SK-N-SH treated with all-trans-retinoic acid at 6 μM for 48 hours (cell line): ENCODE measurements around the gene LIN7A.
"Not testable (repeated sequence)": the region's sequence is repeated elsewhere in the genome, so short reads cannot be mapped to it uniquely, and the experiment has no call there.

Experiments used
- ATAC-seq: fragments of 200-7000 bp; cut with Tn5 transposase; 3 replicates; pipeline ENCODE4 v1.9.1; 2020; ENCODE audit warnings: mild to moderate bottlenecking, moderate library complexity
- ARNTL ChIP-seq: fragments of 450-650 bp; formaldehyde crosslinking; IDR thresholded peaks from 2 replicates; pipeline ENCODE4 v1.5.0; 2020; ENCODE audit warnings: low read depth, mild to moderate bottlenecking, moderate library complexity, borderline replicate concordance
- BACH2 ChIP-seq: fragments of 250-450 bp; sonication (Bioruptor Pico); IDR thresholded peaks from 2 replicates; pipeline ENCODE4 v1.9.0; 2021; ENCODE audit warnings: mild to moderate bottlenecking, borderline replicate concordance
- CREB5 ChIP-seq: fragments of 250-450 bp; sonication (Bioruptor Pico); IDR thresholded peaks from 2 replicates; pipeline ENCODE4 v1.5.1; 2020; ENCODE audit warnings: low read depth, mild to moderate bottlenecking, moderate library complexity
- CSDC2 ChIP-seq: fragments of 250-450 bp; sonication (Bioruptor Pico); IDR thresholded peaks from 2 replicates; pipeline ENCODE4 v1.5.0; 2020; ENCODE audit warnings: mild to moderate bottlenecking, moderate library complexity
- CSRNP3 ChIP-seq: fragments of 250-450 bp; sonication (Bioruptor Pico); IDR thresholded peaks from 2 replicates; pipeline ENCODE4 v1.5.1; 2021; ENCODE audit warnings: mild to moderate bottlenecking, moderate library complexity
- ESRRG ChIP-seq: fragments of 250-450 bp; sonication (Bioruptor Pico); IDR thresholded peaks from 2 replicates; pipeline ENCODE4 v1.6.1; 2021; ENCODE audit warnings: mild to moderate bottlenecking
- GLIS3 ChIP-seq: fragments of 250-450 bp; sonication (Bioruptor Pico); IDR thresholded peaks from 2 replicates; pipeline ENCODE4 v1.5.0; 2020; ENCODE audit warnings: mild to moderate bottlenecking, moderate library complexity
- OSR1 ChIP-seq: fragments of 250-450 bp; sonication (Bioruptor Pico); IDR thresholded peaks from 2 replicates; pipeline ENCODE4 v1.8.0; 2022; ENCODE audit warnings: moderate library complexity, mild to moderate bottlenecking, inconsistent platforms
- PATZ1 ChIP-seq: fragments of 250-450 bp; sonication (Bioruptor Pico); IDR thresholded peaks from 2 replicates; pipeline ENCODE4 v1.8.0; 2020; ENCODE audit warnings: mild to moderate bottlenecking, moderate library complexity, borderline replicate concordance
- POU6F1 ChIP-seq: fragments of 250-450 bp; sonication (Bioruptor Pico); IDR thresholded peaks from 2 replicates; pipeline ENCODE4 v1.8.0; 2021; ENCODE audit warnings: low read depth, mild to moderate bottlenecking, moderate library complexity, borderline replicate concordance
- RARB ChIP-seq: fragments of 250-450 bp; sonication (Bioruptor Pico); IDR thresholded peaks from 2 replicates; pipeline ENCODE4 v1.8.0; 2021; ENCODE audit warnings: mild to moderate bottlenecking, moderate library complexity
- TCF4 ChIP-seq: fragments of 250-450 bp; sonication (Bioruptor Pico); IDR thresholded peaks from 2 replicates; pipeline ENCODE4 v1.8.0; 2021; ENCODE audit warnings: mild to moderate bottlenecking, moderate library complexity, borderline replicate concordance
- TOX ChIP-seq: fragments of 250-450 bp; sonication (Bioruptor Pico); IDR thresholded peaks from 2 replicates; pipeline ENCODE4 v1.8.0; 2021; ENCODE audit warnings: mild to moderate bottlenecking, moderate library complexity, borderline replicate concordance
- TSHZ2 ChIP-seq: fragments of 250-450 bp; sonication (Bioruptor Pico); IDR thresholded peaks from 2 replicates; pipeline ENCODE4 v1.5.0; 2020; ENCODE audit warnings: mild to moderate bottlenecking, moderate library complexity
- ZC3H10 ChIP-seq: fragments of 250-450 bp; sonication (Bioruptor Pico); IDR thresholded peaks from 2 replicates; pipeline ENCODE4 v1.5.1; 2021; ENCODE audit warnings: mild to moderate bottlenecking, moderate library complexity
- ZFP3 ChIP-seq: fragments of 250-450 bp; sonication (Bioruptor Pico); IDR thresholded peaks from 2 replicates; pipeline ENCODE4 v1.5.0; 2020; ENCODE audit warnings: mild to moderate bottlenecking, moderate library complexity
- ZFP30 ChIP-seq: fragments of 450-650 bp; formaldehyde crosslinking; IDR thresholded peaks from 2 replicates; pipeline ENCODE4 v1.5.0; 2022; ENCODE audit warnings: mild to moderate bottlenecking, moderate library complexity
- ZNF8 ChIP-seq: fragments of 450-650 bp; formaldehyde crosslinking; IDR thresholded peaks from 2 replicates; pipeline ENCODE4 v1.5.0; 2020; ENCODE audit warnings: mild to moderate bottlenecking, moderate library complexity

The LIN7A gene

GRCh38 chr12:80881106-80881505 is 56.6 kb downstream of the LIN7A start:
- no peak for ATAC-seq
- TF ChIP-seq OSR1 (CRISPR knock-in tag): no peak
- no peak for TF ChIP-seq ARNTL (CRISPR knock-in tag)
- TF ChIP-seq ESRRG (CRISPR knock-in tag): no peak
- TF ChIP-seq CSDC2 (CRISPR knock-in tag): no peak
- TF ChIP-seq POU6F1 (CRISPR knock-in tag): no peak
- no peak for TF ChIP-seq CREB5
- TF ChIP-seq PATZ1 (CRISPR knock-in tag): no peak
- no peak for TF ChIP-seq CSRNP3 (CRISPR knock-in tag)
- TF ChIP-seq ZFP3: no peak
- TF ChIP-seq TSHZ2: no peak

- not testable (repeated sequence) for ATAC-seq
These were observed 59.3 kb downstream of the LIN7A start for GRCh38 chr12:80878452-80878851.

GRCh38 chr12:80877721-80878265 is 59.9 kb downstream of the LIN7A start:
- no peak for ATAC-seq
- no peak for TF ChIP-seq GLIS3 (CRISPR knock-in tag)
- TF ChIP-seq ZFP30 (CRISPR knock-in tag): no peak
- TF ChIP-seq ZC3H10 (CRISPR knock-in tag): no peak
- no peak for TF ChIP-seq TCF4
- TF ChIP-seq BACH2 (CRISPR knock-in tag): no peak
- no peak for TF ChIP-seq POU6F1 (CRISPR knock-in tag)
- TF ChIP-seq ARNTL (CRISPR knock-in tag): no peak
- no peak for TF ChIP-seq OSR1 (CRISPR knock-in tag)
- no peak for TF ChIP-seq TOX
- no peak for TF ChIP-seq PATZ1 (CRISPR knock-in tag)
- TF ChIP-seq TSHZ2: no peak
- TF ChIP-seq ZNF8 (CRISPR knock-in tag): no peak
- TF ChIP-seq RARB (CRISPR knock-in tag): no peak
